Activated naive CD8-positive, alpha-beta T cell treated with anti-CD3 and anti-CD28 coated beads, Interleukin-2, amount 50 U/mL, for 16 hours (primary cell): ENCODE data around the gene KDM8.

Experiments used
- DNase-seq: peaks from one replicate; pipeline ENCODE4 v3.0.0-alpha.2; 2020; ENCODE audit warnings: low read depth, low spot score

KDM8 gene

GRCh38 chr16:27215660-27216059 lies 12.3 kb downstream of the KDM8 start:
- DNase-seq: no peak

DNA sequence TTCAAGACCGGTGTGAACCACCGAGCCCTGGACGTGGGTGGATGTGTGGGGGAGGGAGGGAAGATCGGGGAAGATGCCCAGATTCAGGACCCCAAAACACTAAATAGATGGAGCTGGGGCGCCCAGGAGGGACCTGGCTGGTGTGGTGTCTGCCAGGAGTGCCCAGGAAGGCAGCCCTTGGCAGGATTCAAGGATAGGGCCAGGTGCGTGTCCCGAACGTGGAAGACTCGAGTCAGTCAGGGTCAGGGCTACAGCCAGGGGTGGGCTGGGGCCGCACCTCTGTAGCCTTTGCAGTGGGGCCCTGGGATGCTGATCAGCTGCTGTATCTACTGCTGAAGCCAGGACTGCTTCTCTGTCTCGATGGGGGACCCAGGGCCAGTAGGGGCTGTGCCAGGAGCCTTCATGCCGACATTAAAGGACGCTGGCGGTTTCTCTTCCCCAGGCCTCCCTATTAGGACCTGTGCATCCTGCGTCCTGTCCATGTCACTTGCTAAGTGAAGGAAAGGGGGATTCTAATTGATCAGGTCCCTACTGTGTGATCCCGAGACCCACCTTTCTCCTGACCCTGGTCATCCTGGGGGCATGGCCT lies 13.1 kb downstream of the KDM8 start:
- DNase-seq: no peak

- DNase-seq: no peak
Measured at GRCh38 chr16:27217256-27217655, 13.9 kb downstream of the KDM8 start.

GRCh38 chr16:27218756-27219155 lies 15.4 kb downstream of the KDM8 start:
- DNase-seq: no peak

DNA sequence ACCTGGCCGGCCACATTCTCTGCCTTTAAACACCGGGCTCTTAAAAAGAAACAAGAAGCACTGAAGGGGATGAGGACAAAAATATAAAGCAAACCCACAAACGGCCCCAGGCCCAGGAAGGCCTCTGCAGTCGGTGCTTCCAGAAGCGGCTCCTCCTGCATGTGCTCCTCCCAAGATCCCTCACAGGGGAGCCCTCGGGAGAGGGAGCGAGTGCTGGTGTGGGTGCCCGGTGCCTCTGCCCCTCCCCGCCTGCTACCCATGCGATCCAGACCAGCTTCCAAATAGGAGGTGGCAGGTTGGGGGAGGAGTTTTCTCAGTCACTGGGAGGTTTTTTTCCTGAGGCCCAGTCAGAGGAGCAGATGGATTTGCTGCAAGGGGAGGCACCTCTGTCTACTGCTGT lies 15.8 kb downstream of the KDM8 start:
- no peak for DNase-seq

DNA sequence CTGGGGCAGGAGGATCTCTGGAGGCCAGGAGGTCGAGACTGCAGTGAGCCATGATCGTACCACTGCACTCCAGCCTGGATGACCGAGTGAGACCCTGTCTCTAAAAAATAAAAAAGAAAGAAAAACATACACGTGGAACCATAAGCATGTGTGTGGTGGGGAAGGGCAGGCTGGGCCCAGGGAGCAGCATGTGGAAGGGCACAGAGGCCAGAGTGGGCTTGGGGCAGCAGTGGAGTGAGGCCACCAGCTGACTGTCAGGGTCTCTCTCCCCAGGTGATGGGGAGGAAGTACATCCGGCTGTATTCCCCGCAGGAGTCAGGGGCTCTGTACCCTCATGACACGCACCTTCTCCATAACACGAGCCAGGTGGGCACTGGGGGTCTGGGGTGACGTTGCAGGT lies 16.8 kb downstream of the KDM8 start:
- DNase-seq: no peak

DNA sequence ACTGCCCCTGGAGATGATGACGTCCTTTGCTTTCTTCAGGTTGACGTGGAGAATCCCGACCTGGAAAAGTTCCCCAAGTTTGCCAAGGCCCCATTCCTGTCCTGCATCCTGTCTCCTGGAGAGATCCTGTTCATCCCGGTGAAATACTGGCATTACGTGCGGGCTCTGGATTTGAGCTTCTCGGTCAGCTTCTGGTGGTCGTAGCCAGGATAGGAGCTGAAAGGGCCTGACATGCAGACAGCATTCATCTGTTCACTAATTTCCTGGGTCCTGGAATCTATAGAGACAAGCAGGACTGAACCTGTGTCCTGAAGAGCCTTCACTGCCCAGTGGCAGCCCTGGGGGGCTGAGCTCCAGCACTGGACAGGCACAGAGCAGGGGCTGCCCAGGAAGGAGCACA lies 17.2 kb downstream of the KDM8 start:
- DNase-seq: no peak

DNA sequence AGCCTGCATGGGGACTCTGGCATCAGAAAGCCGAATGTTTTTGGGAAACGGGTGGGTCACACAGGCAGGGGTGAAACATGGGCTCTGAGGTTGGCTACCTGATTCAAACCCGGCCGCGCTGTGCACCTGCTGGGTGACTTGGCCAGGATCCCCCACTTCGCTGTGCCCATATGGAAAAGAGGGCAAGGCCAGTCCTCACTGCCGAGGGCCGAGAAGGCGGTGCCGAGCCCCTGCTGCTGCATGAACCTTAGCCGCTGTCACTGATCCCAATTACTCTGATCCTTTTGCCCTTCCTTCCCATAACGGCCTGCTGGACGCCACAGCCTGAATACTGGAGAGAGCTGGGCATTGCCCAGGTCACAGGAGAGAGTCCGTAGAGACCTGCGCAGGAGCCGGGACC lies 17.7 kb downstream of the KDM8 start:
- DNase-seq: no peak

DNA sequence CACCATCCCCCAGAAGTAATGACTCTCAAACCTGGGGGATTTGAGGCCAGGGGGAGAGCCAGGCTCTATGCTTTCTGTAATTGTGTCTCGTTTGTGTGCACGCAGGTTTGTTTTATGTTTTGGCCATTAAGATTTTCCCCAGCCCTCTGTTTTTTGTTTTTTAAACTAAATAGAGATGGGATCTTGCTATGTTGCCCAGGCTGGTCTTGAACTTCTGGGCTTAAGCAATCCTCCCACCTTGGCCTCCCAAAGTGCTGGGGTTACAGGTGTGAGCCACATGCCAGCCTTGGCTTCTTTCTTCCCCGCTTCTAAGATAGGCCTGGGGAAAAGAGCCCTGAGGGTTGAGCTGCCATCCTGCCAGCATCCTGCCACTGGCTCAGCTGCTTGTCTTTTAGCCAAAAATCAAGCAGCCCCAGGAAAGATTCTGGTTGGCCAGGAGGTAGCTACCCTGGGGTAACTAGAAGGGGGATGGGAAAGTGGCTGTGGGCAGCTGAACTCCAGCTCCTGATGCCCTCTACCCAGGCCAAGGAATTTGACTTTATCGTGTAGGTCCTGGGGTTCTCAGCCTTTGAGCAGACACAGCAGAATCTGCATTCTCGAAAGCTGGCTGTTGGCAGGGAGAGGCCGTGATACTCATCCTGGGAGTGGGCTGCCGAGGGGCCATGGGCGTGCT lies 18.4 kb downstream of the KDM8 start:
- DNase-seq: no peak

DNA sequence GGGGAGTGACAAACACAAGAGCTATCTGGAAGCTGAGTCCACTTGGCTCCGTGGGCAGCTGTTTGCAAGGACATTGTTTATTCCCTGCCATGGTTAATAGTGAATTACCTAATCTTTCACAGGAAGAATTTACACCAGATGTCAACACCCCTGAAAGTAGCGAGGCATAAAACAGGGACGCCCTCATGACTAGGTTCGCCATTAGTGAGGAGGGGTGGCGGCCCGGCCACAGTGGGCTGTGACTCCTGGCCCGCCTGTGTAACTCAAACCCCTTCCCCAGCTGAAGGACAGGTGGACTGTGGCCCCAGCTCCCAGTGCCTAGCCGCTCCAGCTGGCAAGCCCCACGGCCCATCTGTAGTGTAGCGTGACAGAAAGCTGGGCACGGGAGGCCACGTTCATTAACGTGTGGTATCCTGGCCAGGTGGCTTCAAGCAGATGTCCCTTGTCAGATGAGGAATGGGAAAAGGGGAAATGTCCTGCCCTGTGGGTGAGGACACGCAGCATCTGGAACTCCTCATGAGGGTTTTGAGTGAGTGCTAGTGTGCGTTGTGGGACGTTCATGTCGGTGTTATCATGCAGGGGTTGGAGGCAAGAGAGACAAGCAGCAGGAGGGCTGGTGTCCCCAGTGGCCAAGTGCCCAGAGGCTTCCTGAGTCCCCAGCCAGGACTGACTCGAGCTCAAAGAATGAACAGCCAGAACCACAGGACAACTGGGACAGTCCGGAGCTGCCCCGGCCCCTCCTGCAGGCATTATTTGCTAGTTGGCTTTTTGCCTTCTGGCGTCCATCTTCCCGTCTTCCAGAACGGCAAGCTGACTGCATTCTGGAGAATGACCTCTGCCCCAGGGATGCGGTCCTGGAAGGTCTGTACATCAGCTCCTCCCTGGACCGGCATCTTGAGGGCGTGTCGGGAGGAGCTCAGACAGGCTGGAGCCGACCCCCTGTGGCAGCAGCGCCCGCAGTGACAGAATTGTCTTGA lies 19.2 kb downstream of the KDM8 start:
- DNase-seq: no peak

GRCh38 chr16:27223226-27223610 lies 19.9 kb downstream of the KDM8 start:
- DNase-seq: no peak

GRCh38 chr16:27223701-27224100 lies 20.4 kb downstream of the KDM8 start:
- no peak for DNase-seq

- DNase-seq: no peak
Measured at GRCh38 chr16:27224271-27224737, 21.0 kb downstream of the KDM8 start.

- no peak for DNase-seq
Measured at GRCh38 chr16:27224741-27225300, 21.5 kb downstream of the KDM8 start.

DNA sequence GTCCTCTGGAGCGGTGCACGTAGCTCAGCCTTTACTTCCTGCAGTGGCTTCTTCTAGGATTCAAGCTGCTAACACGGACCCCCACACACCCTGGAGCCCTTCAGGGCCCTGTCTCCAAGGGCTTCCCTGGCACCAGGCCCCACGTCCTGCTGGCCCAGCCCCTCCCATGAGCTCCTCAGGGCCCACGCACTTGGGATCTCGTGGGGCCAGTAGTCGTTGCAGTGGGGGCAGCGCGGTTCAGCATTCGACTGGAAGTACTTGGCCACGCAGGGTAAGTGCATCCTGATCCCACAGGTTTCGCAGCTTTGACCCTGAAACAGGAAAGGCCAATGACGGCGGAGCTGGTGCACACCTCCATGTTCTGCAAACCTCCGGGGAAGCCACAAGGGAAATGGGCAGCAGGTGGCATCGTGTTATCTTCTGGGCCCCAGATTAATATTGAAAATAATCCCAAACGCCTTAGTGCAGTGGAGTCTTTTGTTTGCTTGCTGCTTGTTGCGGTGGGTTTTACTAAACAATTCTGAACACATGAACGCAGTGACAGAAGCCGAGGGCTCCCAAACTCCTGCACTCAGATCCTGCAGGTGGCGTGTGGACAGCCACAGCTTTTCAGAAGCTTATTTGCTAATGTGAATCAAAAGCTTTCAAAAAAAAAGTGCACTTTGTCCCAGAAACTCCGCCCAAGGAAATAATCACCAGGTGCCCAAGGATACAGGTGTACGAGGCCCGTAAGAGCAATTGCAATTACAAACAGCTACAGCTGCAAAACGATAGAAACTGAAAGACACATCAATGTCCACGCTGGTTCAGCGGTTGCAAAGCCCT lies 22.4 kb downstream of the KDM8 start:
- no peak for DNase-seq

DNA sequence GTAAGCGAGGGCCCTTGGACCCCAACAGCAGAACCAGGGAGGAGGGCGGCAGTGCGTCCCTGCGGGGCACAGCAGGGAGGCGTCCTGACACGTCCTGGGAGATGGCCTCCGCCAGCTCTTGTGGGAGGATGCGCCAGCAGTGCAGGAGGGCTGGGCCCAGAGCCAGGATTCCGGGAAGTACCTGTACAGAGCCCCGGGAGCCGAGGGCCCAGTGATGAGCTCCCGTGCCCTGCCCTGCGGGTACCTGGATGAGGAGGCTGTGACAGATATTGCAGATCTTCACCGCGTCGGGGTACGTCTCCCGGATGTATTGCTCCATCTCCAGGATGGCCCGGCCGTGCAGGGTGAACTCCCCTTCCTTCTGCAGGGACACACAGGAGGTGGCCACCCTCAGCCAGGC lies 23.1 kb downstream of the KDM8 start:
- DNase-seq: no peak

GRCh38 chr16:27226976-27227705 lies 23.8 kb downstream of the KDM8 start:
- DNase-seq: no peak

GRCh38 chr16:27228045-27228444 lies 24.7 kb downstream of the KDM8 start:
- DNase-seq: no peak

- no peak for DNase-seq
Measured at GRCh38 chr16:27228621-27229501, 25.5 kb downstream of the KDM8 start.
